Heart right ventricle (tissue), 16 donors: Measurements from ENCODE around the gene SH3PXD2B. TPM values are rescaled to one million over a fixed set of nuclear protein-coding genes. Genes with fewer than 3 reads are reported as not detected.

Experiments
- ATAC-seq, 8 donors: fragments of 200-7000 bp; cut with Tn5 transposase; one replicate each; pipeline ENCODE4 v1.9.1; 2020; ENCODE audit warnings: mild to moderate bottlenecking in 8 of 8, moderate library complexity in 8 of 8, moderate number of reproducible peaks in 1 of 8
- DNase-seq, 2 donors: peaks; one replicate each; pipeline ENCODE4 v3.0.0-alpha.2; 2020
- H3K27ac ChIP-seq, 10 donors: fragments of 200-600 bp; sonication (generic) in 2 of 10; one replicate each; pipeline versions ENCODE4 v1.5.0 to v1.8.0; 2020 to 2022; ENCODE audit warnings: mild to moderate bottlenecking in 3 of 10
- H3K27me3 ChIP-seq, 7 donors: fragments of 200-600 bp; one replicate each; pipeline ENCODE4 v1.8.0; 2021 to 2022; ENCODE audit warnings: mild to moderate bottlenecking in 2 of 7
- H3K36me3 ChIP-seq, 9 donors: fragments of 200-600 bp; sonication (generic) in 1 of 9; one replicate each; pipeline versions ENCODE4 v1.5.0 to v1.8.0; 2020 to 2022; ENCODE audit warnings: mild to moderate bottlenecking in 2 of 9
- H3K4me1 ChIP-seq, 9 donors: fragments of 200-600 bp; sonication (generic) in 1 of 9; one replicate each; pipeline versions ENCODE4 v1.5.0 to v1.8.0; 2020 to 2022; ENCODE audit warnings: mild to moderate bottlenecking in 4 of 9
- H3K4me3 ChIP-seq, 10 donors: fragments of 200-600 bp; sonication (generic) in 2 of 10; one replicate each; pipeline versions ENCODE4 v1.5.0 to v1.8.0; 2020 to 2022; ENCODE audit warnings: mild to moderate bottlenecking in 7 of 10, moderate library complexity in 2 of 10
- H3K9me3 ChIP-seq, 11 donors: fragments of 200-600 bp in 10 of 11; sonication (generic) in 2 of 11; one replicate each; pipeline versions ENCODE4 v1.5.0 to v1.8.0; 2013 to 2022; ENCODE audit warnings: mild to moderate bottlenecking in 2 of 11, control low read depth in 1 of 11, moderate library complexity in 1 of 11
- CTCF ChIP-seq, 9 donors: fragments of 200-600 bp; sonication (generic) in 2 of 9; IDR thresholded peaks; one replicate each; pipeline versions ENCODE4 v1.5.0 to v1.8.0; 2021 to 2022; ENCODE audit warnings: antibody characterized with exemption in 9 of 9, mild to moderate bottlenecking in 5 of 9, moderate library complexity in 1 of 9
- WGBS, 2 donors: extraction: QIAGEN DNeasy Blood & Tissue Kit; methylation state at CpG; one replicate each; pipeline ENCODE4 v1.1.7; 2013; ENCODE audit warnings: inconsistent platforms in 1 of 2; 5-methylcytosine and 5-hydroxymethylcytosine counted together
- intact Hi-C, 10 donors: fragments of 100-400 bp; cut with DNase I; formaldehyde crosslinking; loops; one replicate each; pipeline versions ENCODE4 v1.11.1 to v1.14.2; 2022
- polyA plus RNA-seq, 2 donors: library from polyadenylated mRNA; stranded (reverse); fragments of 200-250 nt; gene quantifications; one replicate each; pipeline ENCODE4 v1.2.3, GENCODE V29; 2013
- total RNA-seq, 10 donors: library from RNA; stranded (reverse); fragmentation: NEBNext Ultra II Directional in 3 of 10; extraction: Animal tissue kit (Norgen Biotek cat#: 25700) in 3 of 10; gene quantifications; one replicate each; pipeline versions ENCODE4 v1.2.1 to v1.2.4, GENCODE V29; 2021 to 2023
- donor health status: Arrhythmogenic right ventricular cardiomyopathy.
- donor health status: ischemic (EF 13 %, LVEDD 7.1; RV severe dilation, severe dysfunction).
- donor health status: healthy with polysubstance abuse.
- donor health status: DM: no; HTN: yes; CAD: no.
- donor health status: DM: no; HTN: no; CAD: no.
- donor health status: ischemic (EF 25% LVEDD 6.9; RV normal size, moderate dysfunction).
- donor health status: ischemic (EF 25% LVEDD 5.7; RV mildly dilated, moderate dysfunction).
- donor health status: healthy.
- donor health status: DM: yes; HTN: yes; CAD: no.
- donor health status: Ischemic cardiomyopathy.
- donor health status: ischemic (EF 35%, LVEDD 5.7; RV mildly dilated, moderate dysfunction).
- donor health status: nonischemic (EF 11% LVEDD 7.7; RV severe dilation, severe dysfunction).
- donor health status: DM: yes; HTN: yes; CAD: no.
- donor health status: PGD.
- donor health status: ischemic (EF 29% LVEDD 5.4; RV normal size, mild dysfunction).
- donor health status: nonischemic (EF 23%, LVEDD 6.1; RV moderate dilation, normal function).

Gene SH3PXD2B
- total and polyA plus RNA-seq, 12 donors = 1.8 to 12.5 (median 5.5) TPM

GRCh38 chr5:172282272-172283019 lies 171.9 kb downstream of the SH3PXD2B start:
- Histone ChIP-seq H3K36me3 (no peaks in the 10 kb centered on the region), H3K27me3 (no peaks in the 10 kb centered on the region), H3K9me3 (no peaks in the 10 kb centered on the region), H3K27ac (peak overlapping the region; percentile 84 to 96 (median 94)), H3K4me3 (peak overlapping the region; percentile 56 to 97 (median 92)), H3K4me1 (peaks cover 0 to 42% (median 24%) of the 10 kb centered on the region in 9 donors)
- TF ChIP-seq CTCF (IDR thresholded peaks at IDR 0.05) = no peak
- 6 to 11% methylated on average over 13 of the region's 13 CpGs for WGBS, 2 donors
- ATAC-seq (no peak), DNase-seq (no peak)
- intact Hi-C loops = loop anchor here in 5 of 10 donors (1.0 to 10.0 kb wide), 8 partner anchors 68 to 175 kb away; partner anchors contain the start of genes STK10 (in 4 of the 5), SH3PXD2B (in 2 of the 5) and EFCAB9 (in 1 of the 5)

- DNase-seq (no peak), ATAC-seq (no peak)
- Histone ChIP-seq H3K4me3 (peak overlapping the region in 2 of 10 donors; percentile 94), H3K36me3 (peaks cover 0 to 5% (median 0%) of the 10 kb centered on the region in 9 donors), H3K27ac (no peak overlapping the region), H3K4me1 (peaks cover 0 to 46% (median 24%) of the 10 kb centered on the region in 9 donors), H3K9me3 (no peaks in the 10 kb centered on the region), H3K27me3 (no peaks in the 10 kb centered on the region)
- 80 to 86% methylated on average over 6 of the region's 6 CpGs for WGBS, 2 donors
- TF ChIP-seq CTCF (IDR thresholded peaks at IDR 0.05) = no peak
- intact Hi-C loops = loop anchor here in 5 of 10 donors (1.0 to 10.0 kb wide), 7 partner anchors 13 to 174 kb away; partner anchors contain the start of genes SH3PXD2B (in 2 of the 5), STK10 (in 2 of the 5) and EFCAB9 (in 1 of the 5)
Observed at GRCh38 chr5:172281346-172281745, 173.0 kb downstream of the SH3PXD2B start.

- Histone ChIP-seq H3K4me1 (peaks cover 0 to 47% (median 24%) of the 10 kb centered on the region in 9 donors), H3K27me3 (no peaks in the 10 kb centered on the region), H3K4me3 (no peak overlapping the region), H3K27ac (no peak overlapping the region), H3K9me3 (no peaks in the 10 kb centered on the region), H3K36me3 (peaks cover 0 to 6% (median 0%) of the 10 kb centered on the region in 9 donors)
- WGBS, 2 donors = 64 to 74% methylated on average over 4 of the region's 4 CpGs
- no peak for TF ChIP-seq CTCF (IDR thresholded peaks at IDR 0.05)
- intact Hi-C loops = loop anchor here in 5 of 10 donors (1.0 to 10.0 kb wide), 7 partner anchors 13 to 174 kb away; partner anchors contain the start of genes SH3PXD2B (in 2 of the 5), STK10 (in 2 of the 5) and EFCAB9 (in 1 of the 5)
- ATAC-seq (no peak), DNase-seq (no peak)
Observed at GRCh38 chr5:172280929-172281328, 173.4 kb downstream of the SH3PXD2B start.

GRCh38 chr5:172280317-172280716 lies 174.0 kb downstream of the SH3PXD2B start:
- H3K4me3 ChIP-seq = no peak overlapping the region
- no peak overlapping the region for H3K27ac ChIP-seq
- no peak for TF ChIP-seq CTCF (IDR thresholded peaks at IDR 0.05)
- intact Hi-C loops = loop anchor here in 5 of 10 donors (5.0 to 10.0 kb wide), 6 partner anchors 66 to 174 kb away; partner anchors contain the start of genes SH3PXD2B (in 2 of the 5), STK10 (in 2 of the 5) and EFCAB9 (in 1 of the 5)
- 93 to 95% methylated on average over 5 of the region's 5 CpGs for WGBS, 2 donors
- no peaks in the 10 kb centered on the region for H3K9me3 ChIP-seq
- ATAC-seq (no peak), DNase-seq (no peak)
- peaks cover 0 to 44% (median 24%) of the 10 kb centered on the region in 9 donors for H3K4me1 ChIP-seq
- H3K27me3 ChIP-seq = no peaks in the 10 kb centered on the region
- peaks cover 0 to 6% (median 0%) of the 10 kb centered on the region in 9 donors for H3K36me3 ChIP-seq
